ENCODE data around the gene C1orf141. TPM values are rescaled to one million over a fixed set of nuclear protein-coding genes. Genes with fewer than 3 reads are reported as not detected.

C1orf141 gene
- polyA plus RNA-seq, 3 donors = not detected

DNA sequence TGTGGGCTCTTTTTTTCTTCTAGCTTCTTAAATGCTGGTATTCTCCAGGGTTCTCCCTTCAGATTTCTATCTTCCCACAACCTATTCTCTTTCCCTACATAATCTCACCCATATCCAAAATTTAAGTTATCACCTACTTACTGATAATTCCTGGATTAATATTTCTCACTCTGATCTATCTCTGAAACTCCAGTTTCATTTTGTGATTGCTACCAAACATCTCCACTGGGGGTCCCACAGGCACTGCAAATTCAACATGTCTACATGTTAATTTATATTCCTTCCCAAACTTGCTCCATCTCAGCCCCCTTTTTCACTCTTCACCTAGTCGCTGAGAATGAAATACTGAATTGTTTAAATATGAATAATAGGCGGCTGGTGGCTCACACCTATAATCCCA is 9.9 kb upstream of the C1orf141 start:
- H3K9ac ChIP-seq (ENCODE audit: insufficient read depth, low read length, poor library complexity, severe bottlenecking) = no peak overlapping the region
- no peak overlapping the region for H2AFZ ChIP-seq (ENCODE audit: insufficient read depth, low read depth, low read length, poor library complexity, severe bottlenecking)
- DNase-seq = no peak
- Mint-ChIP-seq H3K4me3 (no peak overlapping the region), H3K9me3 (no peaks in the 10 kb centered on the region), H3K27ac (no peak overlapping the region), H3K27me3 (ENCODE audit: low read depth in 3 of 3) (peaks cover 0 to 3% (median 2%) of the 10 kb centered on the region in 3 donors), H3K4me1 (peaks cover 10% of the 10 kb centered on the region), H3K36me3 (no peaks in the 10 kb centered on the region)
- H3K4me3 ChIP-seq (replicated peaks in 1 of 3; ENCODE audit: low read depth in 2 of 3, low read length in 3 of 3) = no peak overlapping the region
- intact Hi-C loops (cut with micrococcal nuclease) = no loop called here
- H3K4me2 ChIP-seq (replicated peaks; ENCODE audit: extremely low read depth, low read length, poor library complexity, severe bottlenecking) = no peak overlapping the region
- no peak overlapping the region for H3K27ac ChIP-seq (ENCODE audit: low read depth in 1 of 2, low read length in 2 of 2)
- H3K36me3 ChIP-seq (replicated peaks in 1 of 2; ENCODE audit: control insufficient read depth in 1 of 2, insufficient read depth in 2 of 2, low read length in 2 of 2) = no peaks in the 10 kb centered on the region
- H3K9me3 ChIP-seq (replicated peaks in 1 of 2; ENCODE audit: control insufficient read depth in 1 of 2, insufficient read depth in 1 of 2, low read length in 2 of 2) = no peaks in the 10 kb centered on the region
- no peaks in the 10 kb centered on the region for H3K4me1 ChIP-seq (ENCODE audit: control insufficient read depth in 1 of 2, insufficient read depth in 2 of 2, low read length in 2 of 2)
- TF ChIP-seq CTCF (IDR thresholded peaks at IDR 0.05) = no peak
- H4K20me1 ChIP-seq (ENCODE audit: insufficient read depth, low read length) = no peaks in the 10 kb centered on the region
- H3K79me2 ChIP-seq (ENCODE audit: insufficient read depth, low read length) = no peaks in the 10 kb centered on the region
- WGBS (ENCODE audit: insufficient coverage) = no CpG with 5 or more reads among the region's 2 CpGs
- no peaks in the 10 kb centered on the region for H3K27me3 ChIP-seq (ENCODE audit: control insufficient read depth in 2 of 2, insufficient read depth in 2 of 2, low read length in 2 of 2)

DNA sequence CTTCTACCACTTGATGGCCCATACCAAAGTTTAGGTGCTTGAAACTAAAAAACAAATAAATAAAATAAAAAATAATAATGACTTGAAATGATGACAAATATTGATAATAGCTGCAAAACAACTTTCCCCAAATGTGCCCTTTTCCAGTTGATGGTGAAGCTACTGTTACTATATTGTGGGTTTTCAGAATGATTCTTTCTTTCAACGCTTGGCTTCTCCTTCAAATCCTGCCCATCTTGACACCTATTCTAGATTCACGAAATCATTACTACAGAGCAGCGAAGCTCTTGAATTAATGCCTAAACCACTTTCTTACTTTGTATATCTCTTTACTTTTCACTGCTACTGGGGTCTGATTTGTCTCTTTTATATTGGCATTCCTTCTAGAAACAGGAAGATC is 9.2 kb upstream of the C1orf141 start:
- WGBS (ENCODE audit: insufficient coverage) = no CpG with 5 or more reads among the region's 3 CpGs
- intact Hi-C loops (cut with micrococcal nuclease) = no loop called here
- H3K27ac Mint-ChIP-seq = no peak overlapping the region
- Histone ChIP-seq H3K27me3 (ENCODE audit: control insufficient read depth in 2 of 2, insufficient read depth in 2 of 2, low read length in 2 of 2) (no peaks in the 10 kb centered on the region), H2AFZ (ENCODE audit: insufficient read depth, low read depth, low read length, poor library complexity, severe bottlenecking) (no peak overlapping the region), H4K20me1 (ENCODE audit: insufficient read depth, low read length) (no peaks in the 10 kb centered on the region), H3K36me3 (replicated peaks in 1 of 2; ENCODE audit: control insufficient read depth in 1 of 2, insufficient read depth in 2 of 2, low read length in 2 of 2) (no peaks in the 10 kb centered on the region), H3K4me1 (ENCODE audit: control insufficient read depth in 1 of 2, insufficient read depth in 2 of 2, low read length in 2 of 2) (no peaks in the 10 kb centered on the region), H3K4me2 (replicated peaks; ENCODE audit: extremely low read depth, low read length, poor library complexity, severe bottlenecking) (no peak overlapping the region), H3K4me3 (replicated peaks in 1 of 3; ENCODE audit: low read depth in 2 of 3, low read length in 3 of 3) (no peak overlapping the region), H3K9ac (ENCODE audit: insufficient read depth, low read length, poor library complexity, severe bottlenecking) (no peak overlapping the region), H3K27ac (ENCODE audit: low read depth in 1 of 2, low read length in 2 of 2) (no peak overlapping the region), H3K79me2 (ENCODE audit: insufficient read depth, low read length) (no peaks in the 10 kb centered on the region), H3K9me3 (replicated peaks in 1 of 2; ENCODE audit: control insufficient read depth in 1 of 2, insufficient read depth in 1 of 2, low read length in 2 of 2) (no peaks in the 10 kb centered on the region)
- peaks cover 5% of the 10 kb centered on the region for H3K4me1 Mint-ChIP-seq
- no peak for TF ChIP-seq CTCF (IDR thresholded peaks at IDR 0.05)
- DNase-seq = no peak
- H3K4me3 Mint-ChIP-seq = no peak overlapping the region
- peaks cover 0 to 2% (median 0%) of the 10 kb centered on the region in 3 donors for H3K27me3 Mint-ChIP-seq (ENCODE audit: low read depth in 3 of 3)
- no peaks in the 10 kb centered on the region for H3K9me3 Mint-ChIP-seq
- H3K36me3 Mint-ChIP-seq = no peaks in the 10 kb centered on the region
